Activated CD4-positive, alpha-beta T cell treated with anti-CD3 and anti-CD28 coated beads, Interleukin-2, amount 50 U/mL, for 4 hours (primary cell): ENCODE measurements around the gene IFT43.

Experiments used
- DNase-seq, 2 experiments: peaks; one replicate each; pipeline ENCODE4 v3.0.0-alpha.2; 2020

The IFT43 gene

GRCh38 chr14:76019676-76020075 lies 34.1 kb downstream of the IFT43 start:
- DNase-seq: no peak

- DNase-seq: no peak
Observed at GRCh38 chr14:76022991-76023390, 37.4 kb downstream of the IFT43 start.

- no peak for DNase-seq
Observed at GRCh38 chr14:76023757-76024156, 38.2 kb downstream of the IFT43 start.

- no peak for DNase-seq
Observed at GRCh38 chr14:76024211-76024907, 38.8 kb downstream of the IFT43 start.

GRCh38 chr14:76034566-76034965 lies 49.0 kb downstream of the IFT43 start:
- DNase-seq: no peak

GRCh38 chr14:76040704-76041103 lies 55.1 kb downstream of the IFT43 start:
- DNase-seq: no peak

GRCh38 chr14:76045773-76046172 lies 60.2 kb downstream of the IFT43 start:
- no peak for DNase-seq

GRCh38 chr14:76050250-76050649 lies 64.7 kb downstream of the IFT43 start:
- DNase-seq: no peak

GRCh38 chr14:76050797-76051392 lies 65.3 kb downstream of the IFT43 start:
- DNase-seq: peak; percentile 33 to 46

GRCh38 chr14:76051717-76052465 lies 66.3 kb downstream of the IFT43 start:
- no peak for DNase-seq

GRCh38 chr14:76053572-76054355 lies 68.2 kb downstream of the IFT43 start:
- DNase-seq: no peak

GRCh38 chr14:76055330-76055729 lies 69.8 kb downstream of the IFT43 start:
- DNase-seq: no peak

- DNase-seq: no peak
Observed at GRCh38 chr14:76056128-76056527, 70.6 kb downstream of the IFT43 start.

GRCh38 chr14:76057914-76058313 lies 72.4 kb downstream of the IFT43 start:
- DNase-seq: no peak

- no peak for DNase-seq
Observed at GRCh38 chr14:76063327-76063726, 77.8 kb downstream of the IFT43 start.

GRCh38 chr14:76065519-76065918 lies 80.0 kb downstream of the IFT43 start:
- no peak for DNase-seq

GRCh38 chr14:76067536-76067935 lies 82.0 kb downstream of the IFT43 start:
- no peak for DNase-seq

- no peak for DNase-seq
Observed at GRCh38 chr14:76073717-76074116, 88.2 kb downstream of the IFT43 start.

- no peak for DNase-seq
Observed at GRCh38 chr14:76077340-76077739, 91.8 kb downstream of the IFT43 start.

- no peak for DNase-seq
Observed at GRCh38 chr14:76078501-76078900, 92.9 kb downstream of the IFT43 start.

GRCh38 chr14:76080025-76080424 lies 94.5 kb downstream of the IFT43 start:
- no peak for DNase-seq

GRCh38 chr14:76080471-76080870 lies 94.9 kb downstream of the IFT43 start:
- no peak for DNase-seq

GRCh38 chr14:76081642-76082041 lies 96.1 kb downstream of the IFT43 start:
- DNase-seq: no peak
